BJ (cell line): ENCODE measurements around the gene KLHL11. TPM values are rescaled to one million over a fixed set of nuclear protein-coding genes. Genes with fewer than 3 reads are reported as not detected.

Experiments used
- CTCF ChIA-PET: fragments of 350-600 bp; formaldehyde crosslinking; extraction: SDS; loops from one replicate; lab custom pipeline; 2021; ENCODE audit warnings: antibody characterized with exemption, inconsistent platforms; lab: Yijun Ruan, JAX
- POLR2A ChIA-PET: fragments of 300-600 bp; sonication (Branson Sonifier 250); formaldehyde crosslinking; extraction: SDS; loops from one replicate; lab custom pipeline; 2021; ENCODE audit warnings: antibody characterized with exemption; lab: Charles Lee
- DNase-seq: peaks from one replicate; pipeline ENCODE4 v3.0.0-alpha.2; 2011; ENCODE audit warnings: low read depth
- H3K27me3 ChIP-seq: 2 replicates; pipeline ENCODE4 v1.6.0; 2011; ENCODE audit warnings: low read length; ENCODE audit not compliant: control insufficient read depth, insufficient read depth
- H3K36me3 ChIP-seq: 2 replicates; pipeline ENCODE4 v1.5.1; 2011; ENCODE audit warnings: low read length; ENCODE audit not compliant: control insufficient read depth, insufficient read depth
- H3K4me3 ChIP-seq: 2 replicates; pipeline ENCODE4 v1.5.1; 2011; ENCODE audit warnings: low read depth, mild to moderate bottlenecking, control low read depth, low read length
- CTCF ChIP-seq: IDR thresholded peaks from 2 replicates; pipeline ENCODE4 v1.5.1; 2011; ENCODE audit warnings: low read depth, mild to moderate bottlenecking, control low read depth, inconsistent platforms, low read length, moderate library complexity; ENCODE audit not compliant: insufficient read depth
- polyA plus RNA-seq: library from polyadenylated mRNA; depleted of rRNA; stranded (reverse); fragments of >200 nt; gene quantifications from 2 replicates; pipeline ENCODE4 v1.2.3, GENCODE V29; 2011

The KLHL11 gene
- polyA plus RNA-seq, 1 experiment = 5.5 TPM

DNA sequence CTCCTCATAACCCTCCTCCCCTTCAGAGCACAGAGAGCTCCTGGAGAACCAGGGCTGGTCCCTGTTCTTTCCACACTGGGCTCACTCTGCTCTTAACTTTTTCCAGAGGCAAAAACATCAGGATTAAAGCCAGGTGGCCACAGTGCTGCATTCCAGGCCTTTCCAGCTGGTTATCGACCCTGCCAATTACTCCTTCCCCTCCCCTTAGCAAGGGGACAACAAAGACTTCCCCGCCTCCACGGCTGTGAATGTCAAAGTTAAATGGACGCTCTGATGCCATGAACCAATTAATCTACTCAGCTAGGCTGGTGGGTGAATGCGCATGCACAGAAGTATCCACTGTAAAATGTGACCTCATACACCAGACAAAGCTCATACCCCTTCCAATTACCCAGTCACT lies 30.4 kb upstream of the KLHL11 start:
- H3K4me3 ChIP-seq = no peak overlapping the region
- CTCF ChIA-PET = interaction anchor here (0.8 to 2.2 kb wide), 4 partner anchors 8 to 67 kb away, joined by 3 to 12 read pairs (median 4); partner anchors contain the start of gene ACLY

DNA sequence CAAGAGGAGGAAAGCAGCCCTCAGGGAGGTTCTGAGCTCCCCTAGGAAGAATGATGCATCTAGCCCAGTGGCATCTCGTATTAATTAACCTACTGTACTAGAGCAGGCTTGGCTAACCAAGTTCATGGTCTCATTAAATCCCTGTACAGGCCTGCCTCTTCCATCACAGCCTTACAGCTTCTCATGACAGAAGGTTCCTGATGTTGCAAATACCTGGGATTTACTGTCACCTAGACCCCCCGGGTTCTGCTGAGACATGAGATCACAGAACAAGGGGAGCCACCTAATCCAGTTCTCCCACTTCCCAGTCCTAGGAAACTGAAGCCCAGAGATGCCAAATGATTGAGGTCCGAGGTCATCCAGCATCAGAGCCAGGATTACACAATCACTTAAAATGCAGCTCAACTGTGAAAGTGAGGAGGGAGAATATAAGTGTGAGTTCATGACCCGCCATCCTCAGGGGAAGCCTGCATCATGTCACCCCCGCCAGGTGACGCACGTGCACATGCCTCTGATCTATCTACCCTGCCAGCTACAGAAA lies 29.6 kb upstream of the KLHL11 start:
- no peak for TF ChIP-seq CTCF
- Histone ChIP-seq H3K27me3 (no peaks in the 10 kb centered on the region), H3K4me3 (no peak overlapping the region), H3K36me3 (peaks cover 46% of the 10 kb centered on the region)
- POLR2A ChIA-PET = interaction anchor here (0.6 to 0.9 kb wide), 2 partner anchors 30 to 86 kb away, joined by 3 to 5 read pairs; partner anchors contain the start of gene KLHL11
- peak; percentile 82 for DNase-seq
- CTCF ChIA-PET = interaction anchor here (0.6 to 2.2 kb wide), 4 partner anchors 11 to 205 kb away, joined by 3 to 12 read pairs (median 4); no protein-coding TSS in a partner anchor

More for the DNA sequence above, 30.4 kb upstream of the KLHL11 start:
- no peak for TF ChIP-seq CTCF
- Histone ChIP-seq H3K36me3 (peaks cover 47% of the 10 kb centered on the region), H3K27me3 (no peaks in the 10 kb centered on the region)
- POLR2A ChIA-PET = interaction anchor here (0.5 to 0.9 kb wide), 2 partner anchors 22 to 30 kb away, joined by 3 to 4 read pairs; partner anchors contain the start of gene KLHL11
- DNase-seq = no peak

- POLR2A ChIA-PET = no interaction called here
- Histone ChIP-seq H3K27me3 (no peaks in the 10 kb centered on the region), H3K4me3 (no peak overlapping the region), H3K36me3 (peaks cover 46% of the 10 kb centered on the region)
- TF ChIP-seq CTCF = no peak
- no peak for DNase-seq
- CTCF ChIA-PET = interaction anchor here (0.7 to 1.1 kb wide), 2 partner anchors 19 to 66 kb away, joined by 3 to 4 read pairs; no protein-coding TSS in a partner anchor
Measured at GRCh38 chr17:41893384-41893783, 28.2 kb upstream of the KLHL11 start.

GRCh38 chr17:41892021-41892376 lies 26.8 kb upstream of the KLHL11 start:
- ChIA-PET POLR2A (no interaction called here), CTCF (no interaction called here)
- DNase-seq = no peak
- H3K36me3 ChIP-seq = peaks cover 42% of the 10 kb centered on the region
- TF ChIP-seq CTCF = no peak
- H3K27me3 ChIP-seq = no peaks in the 10 kb centered on the region
- H3K4me3 ChIP-seq = no peak overlapping the region

DNA sequence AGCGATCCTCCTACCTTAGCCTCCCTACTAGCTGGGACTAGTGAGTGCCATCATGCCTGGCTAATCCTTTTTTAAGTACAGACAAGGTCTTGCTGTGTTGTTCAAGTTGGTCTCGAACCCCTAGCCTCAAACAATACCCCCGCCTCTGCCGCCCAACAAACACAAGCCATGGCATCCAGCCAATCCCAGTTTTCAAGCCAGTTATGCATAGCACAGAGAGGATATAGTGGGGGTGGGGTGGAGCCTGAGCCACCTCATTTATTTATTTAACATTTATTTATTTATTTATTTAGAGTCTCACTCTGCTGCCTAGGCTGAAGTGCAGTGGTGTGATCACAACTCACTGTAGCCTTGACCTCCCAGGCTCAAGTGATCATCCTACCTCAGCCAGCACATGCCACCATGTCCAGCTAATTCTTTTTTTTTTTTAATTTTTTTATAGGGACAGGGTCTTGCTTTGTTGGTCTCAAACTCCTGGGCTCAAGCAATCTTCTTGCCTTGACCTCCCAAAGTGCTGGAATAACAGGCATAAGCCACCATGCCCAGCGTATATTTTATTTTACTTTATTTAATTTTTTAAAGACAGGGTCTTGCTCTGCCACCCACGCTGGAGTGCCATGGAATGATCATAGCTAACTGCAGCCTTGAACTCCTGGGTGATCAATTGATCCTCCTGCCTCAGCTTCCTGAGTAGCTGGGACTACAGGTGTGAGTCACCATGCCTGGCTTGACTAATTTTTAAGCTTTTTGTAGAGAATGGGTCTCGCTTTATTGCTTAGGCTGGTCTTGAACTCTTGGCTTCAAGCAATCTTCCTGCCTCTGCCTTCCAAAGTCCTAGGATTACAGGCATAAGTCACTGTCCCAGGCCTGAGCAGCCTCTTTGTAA lies 26.2 kb upstream of the KLHL11 start:
- no peak for TF ChIP-seq CTCF
- Histone ChIP-seq H3K27me3 (no peaks in the 10 kb centered on the region), H3K36me3 (peaks cover 40% of the 10 kb centered on the region), H3K4me3 (no peak overlapping the region)
- POLR2A ChIA-PET = no interaction called here
- CTCF ChIA-PET = interaction anchor here (1.1 kb wide), 1 partner anchor 9 kb away, joined by 3 read pairs; no protein-coding TSS in a partner anchor
- DNase-seq = no peak
